ENCODE results near the gene RAD54L.
"Not testable (repeated sequence)": the region's sequence is repeated elsewhere in the genome, so short reads cannot be mapped to it uniquely, and the experiment has no call there.

The RAD54L gene

GRCh38 chr1:46325285-46326076 lies 77.9 kb downstream of the RAD54L start:
- not testable (repeated sequence) for DNase-seq

All from left hindlimb (tissue), 1 donor.